HL-60 (cell line): ENCODE measurements around the gene PTGR3.

Source experiments
- CTCF ChIP-seq: IDR thresholded peaks from one replicate; pipeline ENCODE4 v1.5.1; 2011; ENCODE audit warnings: low read length, control low read depth, inconsistent platforms; ENCODE audit not compliant: insufficient read depth
- POLR2AphosphoS5 ChIP-seq: IDR thresholded peaks from 2 replicates; pipeline ENCODE4 v1.6.1; 2012; ENCODE audit warnings: low read depth

GRCh38 chr18:75246721-75247610, 38.0 kb upstream of the PTGR3 start:
- TF ChIP-seq CTCF (no peak), POLR2AphosphoS5 (0 out of 2 replicates have a peak, but pooled peaks have one; percentile 23)
